Progenitor cell of endocrine pancreas (in vitro differentiated cells): ENCODE results near the gene SLC10A7. TPM values are rescaled to one million over a fixed set of nuclear protein-coding genes. Genes with fewer than 3 reads are reported as not detected.

Experiments used
- DNase-seq: peaks from one replicate; pipeline ENCODE4 v3.0.0; 2021; ENCODE audit warnings: low spot score; ENCODE audit not compliant: unreplicated experiment
- H3K27ac Mint-ChIP-seq: 2 replicates; pipeline ENCODE4 v1.8.0; 2021; ENCODE audit warnings: mild to moderate bottlenecking, moderate library complexity, mixed read lengths
- H3K27me3 Mint-ChIP-seq: 2 replicates; pipeline ENCODE4 v1.8.0; 2021; ENCODE audit warnings: mixed read lengths
- H3K36me3 Mint-ChIP-seq: 2 replicates; pipeline ENCODE4 v1.8.0; 2022; ENCODE audit warnings: mixed read lengths; ENCODE audit not compliant: insufficient read depth
- H3K4me1 Mint-ChIP-seq: 2 replicates; pipeline ENCODE4 v1.8.0; 2021; ENCODE audit warnings: low read depth, mixed read lengths
- H3K4me3 Mint-ChIP-seq: 2 replicates; pipeline ENCODE4 v1.8.0; 2021; ENCODE audit warnings: low read depth, mild to moderate bottlenecking, moderate library complexity, mixed read lengths
- H3K9me3 Mint-ChIP-seq: 2 replicates; pipeline ENCODE4 v1.8.0; 2021; ENCODE audit warnings: low read depth, mixed read lengths
- total RNA-seq: library from RNA; stranded (reverse); gene quantifications from 2 replicates; pipeline ENCODE4 v1.2.1, GENCODE V29; 2021
- TF ChIP-seq, protein P1 (sequence below): fragments of 200-600 bp; sonication (generic); IDR thresholded peaks from one replicate; pipeline ENCODE4 v1.5.0; 2021; ENCODE audit warnings: antibody characterized with exemption, mild to moderate bottlenecking; ENCODE audit not compliant: unreplicated experiment

Gene SLC10A7
- total RNA-seq, 1 donor from 2014 or later, result 14.1 TPM

DNA sequence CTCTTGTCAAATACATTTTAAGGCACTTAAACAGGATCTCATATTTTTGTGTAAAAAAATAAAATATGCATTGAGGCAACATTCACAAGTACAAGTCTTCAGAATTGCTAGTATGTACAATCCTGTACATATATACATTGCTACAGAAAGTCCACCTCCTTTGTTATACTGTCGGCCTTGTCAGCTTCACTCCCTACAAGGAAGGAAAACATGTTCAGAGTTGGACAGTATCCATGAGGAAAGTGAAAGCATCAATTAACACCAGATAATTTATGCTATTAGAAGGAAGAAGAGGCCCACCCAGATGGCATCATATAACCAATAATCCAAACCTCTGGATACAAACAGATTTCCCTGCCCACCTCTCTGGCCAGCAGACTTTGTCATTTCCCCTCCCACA lies 265.4 kb downstream of the SLC10A7 start:
- TF ChIP-seq, protein P1, sequence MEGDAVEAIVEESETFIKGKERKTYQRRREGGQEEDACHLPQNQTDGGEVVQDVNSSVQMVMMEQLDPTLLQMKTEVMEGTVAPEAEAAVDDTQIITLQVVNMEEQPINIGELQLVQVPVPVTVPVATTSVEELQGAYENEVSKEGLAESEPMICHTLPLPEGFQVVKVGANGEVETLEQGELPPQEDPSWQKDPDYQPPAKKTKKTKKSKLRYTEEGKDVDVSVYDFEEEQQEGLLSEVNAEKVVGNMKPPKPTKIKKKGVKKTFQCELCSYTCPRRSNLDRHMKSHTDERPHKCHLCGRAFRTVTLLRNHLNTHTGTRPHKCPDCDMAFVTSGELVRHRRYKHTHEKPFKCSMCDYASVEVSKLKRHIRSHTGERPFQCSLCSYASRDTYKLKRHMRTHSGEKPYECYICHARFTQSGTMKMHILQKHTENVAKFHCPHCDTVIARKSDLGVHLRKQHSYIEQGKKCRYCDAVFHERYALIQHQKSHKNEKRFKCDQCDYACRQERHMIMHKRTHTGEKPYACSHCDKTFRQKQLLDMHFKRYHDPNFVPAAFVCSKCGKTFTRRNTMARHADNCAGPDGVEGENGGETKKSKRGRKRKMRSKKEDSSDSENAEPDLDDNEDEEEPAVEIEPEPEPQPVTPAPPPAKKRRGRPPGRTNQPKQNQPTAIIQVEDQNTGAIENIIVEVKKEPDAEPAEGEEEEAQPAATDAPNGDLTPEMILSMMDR, result no peak
- no peak for DNase-seq
- no peaks in the 10 kb centered on the region for H3K9me3 Mint-ChIP-seq
- H3K4me3 Mint-ChIP-seq, result no peak overlapping the region
- H3K4me1 Mint-ChIP-seq, result peaks cover 4% of the 10 kb centered on the region
- H3K27ac Mint-ChIP-seq, result no peak overlapping the region
- no peaks in the 10 kb centered on the region for H3K27me3 Mint-ChIP-seq
- H3K36me3 Mint-ChIP-seq, result no peaks in the 10 kb centered on the region

DNA sequence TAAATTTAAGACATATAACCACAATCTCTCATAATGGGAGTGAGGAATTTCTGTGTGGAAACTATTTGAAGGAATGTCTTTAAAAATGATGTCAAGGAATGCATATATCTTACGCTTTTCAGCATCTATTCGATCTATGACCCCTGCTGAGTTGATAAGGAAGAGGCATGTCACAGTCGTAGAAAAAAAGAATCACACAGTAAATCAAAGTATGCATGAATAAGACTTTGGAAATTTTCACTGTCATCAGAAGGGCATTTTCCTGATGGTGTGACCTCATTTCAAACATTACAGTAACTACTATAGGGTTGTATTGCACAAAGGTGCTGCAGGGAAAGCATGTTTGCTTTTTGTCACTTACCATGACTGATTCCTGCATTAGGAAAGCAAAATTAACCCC lies 265.9 kb downstream of the SLC10A7 start:
- H3K27me3 Mint-ChIP-seq, result no peaks in the 10 kb centered on the region
- no peak overlapping the region for H3K27ac Mint-ChIP-seq

DNA sequence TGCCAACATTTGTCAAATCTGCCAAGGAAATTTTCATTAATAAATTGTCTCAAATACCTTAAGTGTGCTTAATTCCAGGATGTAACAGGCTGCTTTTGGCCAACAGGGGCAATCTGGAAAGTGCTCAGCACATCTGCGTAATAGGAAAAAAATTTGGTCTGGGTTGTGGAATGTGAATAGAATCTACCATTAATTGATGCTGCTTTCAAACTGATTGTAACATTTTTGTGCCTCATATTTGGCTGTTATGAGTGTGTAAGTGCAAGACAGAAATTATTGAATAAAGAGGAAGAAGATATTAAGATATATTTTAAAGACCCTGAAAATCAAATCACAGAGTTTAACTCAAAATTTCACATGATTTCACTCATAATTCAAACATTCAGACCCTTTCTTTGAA lies 266.3 kb downstream of the SLC10A7 start:
- no peaks in the 10 kb centered on the region for H3K27me3 Mint-ChIP-seq
- no peak overlapping the region for H3K27ac Mint-ChIP-seq
- no peaks in the 10 kb centered on the region for H3K36me3 Mint-ChIP-seq
- TF ChIP-seq, protein P1, result no peak
- H3K9me3 Mint-ChIP-seq, result no peaks in the 10 kb centered on the region
- H3K4me3 Mint-ChIP-seq, result no peak overlapping the region
- H3K4me1 Mint-ChIP-seq, result peaks cover 4% of the 10 kb centered on the region
- DNase-seq, result no peak

More for the DNA sequence above, 265.9 kb downstream of the SLC10A7 start:
- no peak overlapping the region for H3K4me3 Mint-ChIP-seq
- TF ChIP-seq, protein P1, result no peak
- DNase-seq, result no peak
- no peaks in the 10 kb centered on the region for H3K9me3 Mint-ChIP-seq
- H3K4me1 Mint-ChIP-seq, result peaks cover 4% of the 10 kb centered on the region
- no peaks in the 10 kb centered on the region for H3K36me3 Mint-ChIP-seq

DNA sequence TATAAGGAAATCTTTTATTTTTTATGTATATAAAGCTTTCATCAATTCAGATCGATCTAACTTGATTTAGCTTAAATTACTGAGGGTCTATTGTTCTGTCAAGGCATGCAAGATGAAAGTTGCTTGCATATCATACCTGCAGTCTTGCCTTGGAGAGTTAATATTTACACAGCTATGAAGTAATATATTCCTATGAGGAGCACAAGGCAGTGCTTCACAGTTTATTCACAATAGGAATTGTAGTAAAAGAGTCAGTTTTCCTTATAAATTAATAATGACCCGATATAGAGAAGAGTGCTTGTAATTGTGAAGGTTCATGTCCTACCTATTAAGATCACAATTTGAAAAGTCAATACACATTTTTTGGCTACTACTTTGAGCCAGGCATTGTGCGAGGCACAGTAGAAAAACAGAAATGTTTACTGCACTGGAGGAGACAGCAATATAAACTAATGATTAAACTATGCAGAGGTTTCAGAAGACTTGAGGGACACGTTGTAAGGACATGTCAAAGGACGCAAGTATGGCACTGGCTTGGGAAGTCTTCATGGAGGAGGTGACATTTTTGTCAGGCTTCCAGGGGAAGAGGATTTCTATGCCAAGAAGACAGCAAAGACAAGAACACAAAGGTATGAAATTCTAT lies 268.6 kb downstream of the SLC10A7 start:
- Mint-ChIP-seq H3K27ac (no peak overlapping the region), H3K4me3 (no peak overlapping the region), H3K4me1 (peaks cover 5% of the 10 kb centered on the region), H3K27me3 (no peaks in the 10 kb centered on the region), H3K9me3 (no peaks in the 10 kb centered on the region), H3K36me3 (no peaks in the 10 kb centered on the region)
- no peak for DNase-seq
- TF ChIP-seq, protein P1, result no peak

DNA sequence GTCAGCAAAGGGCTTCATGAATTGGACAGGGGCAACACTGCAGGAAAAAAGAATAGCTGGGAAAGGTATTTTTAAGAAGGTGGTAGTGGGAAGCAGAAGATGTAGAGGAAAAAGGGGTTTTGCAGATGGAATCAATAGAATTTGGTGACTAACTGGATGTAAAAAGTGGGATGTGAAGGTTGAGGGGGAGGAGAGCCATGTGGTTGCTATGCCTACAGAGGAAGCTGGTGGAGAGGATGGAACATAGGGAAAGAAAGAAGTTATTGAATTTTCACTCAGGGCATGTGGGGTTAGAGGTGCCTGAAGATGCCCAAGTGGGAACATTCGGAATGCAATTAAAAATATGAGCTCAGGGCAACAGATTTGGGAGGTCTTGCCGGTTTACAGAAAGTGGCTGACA lies 274.4 kb downstream of the SLC10A7 start:
- Mint-ChIP-seq H3K4me1 (peaks cover 12% of the 10 kb centered on the region), H3K27ac (no peak overlapping the region), H3K9me3 (no peaks in the 10 kb centered on the region), H3K27me3 (peaks cover 5% of the 10 kb centered on the region), H3K4me3 (no peak overlapping the region), H3K36me3 (no peaks in the 10 kb centered on the region)
- TF ChIP-seq, protein P1, result no peak
- DNase-seq, result no peak
